ENCODE results near the gene ARL4A. TPM values are rescaled to one million over a fixed set of nuclear protein-coding genes. Genes with fewer than 3 reads are reported as not detected.

ARL4A gene
- total and polyA plus RNA-seq, 9 of the 15 experiments (the other 6 are each of a cell fraction or from before 2014, with no cell fraction given), result 118 to 688 (median 172) TPM

- TF ChIP-seq, protein P1, sequence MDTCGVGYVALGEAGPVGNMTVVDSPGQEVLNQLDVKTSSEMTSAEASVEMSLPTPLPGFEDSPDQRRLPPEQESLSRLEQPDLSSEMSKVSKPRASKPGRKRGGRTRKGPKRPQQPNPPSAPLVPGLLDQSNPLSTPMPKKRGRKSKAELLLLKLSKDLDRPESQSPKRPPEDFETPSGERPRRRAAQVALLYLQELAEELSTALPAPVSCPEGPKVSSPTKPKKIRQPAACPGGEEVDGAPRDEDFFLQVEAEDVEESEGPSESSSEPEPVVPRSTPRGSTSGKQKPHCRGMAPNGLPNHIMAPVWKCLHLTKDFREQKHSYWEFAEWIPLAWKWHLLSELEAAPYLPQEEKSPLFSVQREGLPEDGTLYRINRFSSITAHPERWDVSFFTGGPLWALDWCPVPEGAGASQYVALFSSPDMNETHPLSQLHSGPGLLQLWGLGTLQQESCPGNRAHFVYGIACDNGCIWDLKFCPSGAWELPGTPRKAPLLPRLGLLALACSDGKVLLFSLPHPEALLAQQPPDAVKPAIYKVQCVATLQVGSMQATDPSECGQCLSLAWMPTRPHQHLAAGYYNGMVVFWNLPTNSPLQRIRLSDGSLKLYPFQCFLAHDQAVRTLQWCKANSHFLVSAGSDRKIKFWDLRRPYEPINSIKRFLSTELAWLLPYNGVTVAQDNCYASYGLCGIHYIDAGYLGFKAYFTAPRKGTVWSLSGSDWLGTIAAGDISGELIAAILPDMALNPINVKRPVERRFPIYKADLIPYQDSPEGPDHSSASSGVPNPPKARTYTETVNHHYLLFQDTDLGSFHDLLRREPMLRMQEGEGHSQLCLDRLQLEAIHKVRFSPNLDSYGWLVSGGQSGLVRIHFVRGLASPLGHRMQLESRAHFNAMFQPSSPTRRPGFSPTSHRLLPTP (IDR thresholded peaks at IDR 0.05; ENCODE audit: borderline replicate concordance, extremely low read depth, insufficient read length), result no peak
- TF ChIP-seq, protein P2, sequence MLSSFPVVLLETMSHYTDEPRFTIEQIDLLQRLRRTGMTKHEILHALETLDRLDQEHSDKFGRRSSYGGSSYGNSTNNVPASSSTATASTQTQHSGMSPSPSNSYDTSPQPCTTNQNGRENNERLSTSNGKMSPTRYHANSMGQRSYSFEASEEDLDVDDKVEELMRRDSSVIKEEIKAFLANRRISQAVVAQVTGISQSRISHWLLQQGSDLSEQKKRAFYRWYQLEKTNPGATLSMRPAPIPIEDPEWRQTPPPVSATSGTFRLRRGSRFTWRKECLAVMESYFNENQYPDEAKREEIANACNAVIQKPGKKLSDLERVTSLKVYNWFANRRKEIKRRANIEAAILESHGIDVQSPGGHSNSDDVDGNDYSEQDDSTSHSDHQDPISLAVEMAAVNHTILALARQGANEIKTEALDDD (IDR thresholded peaks at IDR 0.05), result peak; percentile 80; the same call in 1 of the 2 replicates
- peak; percentile 91 for TF ChIP-seq SMAD4 (CRISPR knock-in tag; conservative IDR thresholded peaks at IDR 0.05)
- TF ChIP-seq, protein P3, sequence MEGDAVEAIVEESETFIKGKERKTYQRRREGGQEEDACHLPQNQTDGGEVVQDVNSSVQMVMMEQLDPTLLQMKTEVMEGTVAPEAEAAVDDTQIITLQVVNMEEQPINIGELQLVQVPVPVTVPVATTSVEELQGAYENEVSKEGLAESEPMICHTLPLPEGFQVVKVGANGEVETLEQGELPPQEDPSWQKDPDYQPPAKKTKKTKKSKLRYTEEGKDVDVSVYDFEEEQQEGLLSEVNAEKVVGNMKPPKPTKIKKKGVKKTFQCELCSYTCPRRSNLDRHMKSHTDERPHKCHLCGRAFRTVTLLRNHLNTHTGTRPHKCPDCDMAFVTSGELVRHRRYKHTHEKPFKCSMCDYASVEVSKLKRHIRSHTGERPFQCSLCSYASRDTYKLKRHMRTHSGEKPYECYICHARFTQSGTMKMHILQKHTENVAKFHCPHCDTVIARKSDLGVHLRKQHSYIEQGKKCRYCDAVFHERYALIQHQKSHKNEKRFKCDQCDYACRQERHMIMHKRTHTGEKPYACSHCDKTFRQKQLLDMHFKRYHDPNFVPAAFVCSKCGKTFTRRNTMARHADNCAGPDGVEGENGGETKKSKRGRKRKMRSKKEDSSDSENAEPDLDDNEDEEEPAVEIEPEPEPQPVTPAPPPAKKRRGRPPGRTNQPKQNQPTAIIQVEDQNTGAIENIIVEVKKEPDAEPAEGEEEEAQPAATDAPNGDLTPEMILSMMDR (IDR thresholded peaks at IDR 0.05 in 2 of 3, conservative IDR thresholded peaks at IDR 0.05 in 1 of 3; ENCODE audit: insufficient read depth in 2 of 3, low read depth in 1 of 3, low read length in 3 of 3), result peak; percentile 73 to 90 (median 89)
- TF ChIP-seq CREM (IDR thresholded peaks at IDR 0.05; ENCODE audit: low read depth), result peak; percentile 95
- TF ChIP-seq ZFP36 (IDR thresholded peaks at IDR 0.05; ENCODE audit: low read depth, low read length, partially characterized antibody), result no peak
- TF ChIP-seq ZNF583 (CRISPR knock-in tag; IDR thresholded peaks at IDR 0.05), result 0 out of 2 replicates have a peak, but pooled peaks have one; percentile 22
- no peak for TF ChIP-seq HLTF (IDR thresholded peaks at IDR 0.05)
- no peak for TF ChIP-seq SNRNP70 (optimal IDR thresholded peaks at IDR 0.05; ENCODE audit: low read depth, low read length)
- TF ChIP-seq IRF2 (CRISPR knock-in tag; IDR thresholded peaks at IDR 0.05), result no peak
- TF ChIP-seq ZNF707 (CRISPR knock-in tag; conservative IDR thresholded peaks at IDR 0.05), result no peak
- TF ChIP-seq, protein P4, sequence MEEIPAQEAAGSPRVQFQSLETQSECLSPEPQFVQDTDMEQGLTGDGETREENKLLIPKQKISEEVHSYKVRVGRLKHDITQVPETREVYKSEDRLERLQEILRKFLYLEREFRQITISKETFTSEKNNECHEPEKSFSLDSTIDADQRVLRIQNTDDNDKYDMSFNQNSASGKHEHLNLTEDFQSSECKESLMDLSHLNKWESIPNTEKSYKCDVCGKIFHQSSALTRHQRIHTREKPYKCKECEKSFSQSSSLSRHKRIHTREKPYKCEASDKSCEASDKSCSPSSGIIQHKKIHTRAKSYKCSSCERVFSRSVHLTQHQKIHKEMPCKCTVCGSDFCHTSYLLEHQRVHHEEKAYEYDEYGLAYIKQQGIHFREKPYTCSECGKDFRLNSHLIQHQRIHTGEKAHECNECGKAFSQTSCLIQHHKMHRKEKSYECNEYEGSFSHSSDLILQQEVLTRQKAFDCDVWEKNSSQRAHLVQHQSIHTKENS (CRISPR knock-in tag; IDR thresholded peaks at IDR 0.05), result no peak
- TF ChIP-seq ARHGAP35 (IDR thresholded peaks at IDR 0.05; ENCODE audit: partially characterized antibody), result no peak
- peak; percentile 22; the same call in 1 of the 2 replicates for TF ChIP-seq PML (IDR thresholded peaks at IDR 0.05; ENCODE audit: low read length)
- TF ChIP-seq, protein P5, sequence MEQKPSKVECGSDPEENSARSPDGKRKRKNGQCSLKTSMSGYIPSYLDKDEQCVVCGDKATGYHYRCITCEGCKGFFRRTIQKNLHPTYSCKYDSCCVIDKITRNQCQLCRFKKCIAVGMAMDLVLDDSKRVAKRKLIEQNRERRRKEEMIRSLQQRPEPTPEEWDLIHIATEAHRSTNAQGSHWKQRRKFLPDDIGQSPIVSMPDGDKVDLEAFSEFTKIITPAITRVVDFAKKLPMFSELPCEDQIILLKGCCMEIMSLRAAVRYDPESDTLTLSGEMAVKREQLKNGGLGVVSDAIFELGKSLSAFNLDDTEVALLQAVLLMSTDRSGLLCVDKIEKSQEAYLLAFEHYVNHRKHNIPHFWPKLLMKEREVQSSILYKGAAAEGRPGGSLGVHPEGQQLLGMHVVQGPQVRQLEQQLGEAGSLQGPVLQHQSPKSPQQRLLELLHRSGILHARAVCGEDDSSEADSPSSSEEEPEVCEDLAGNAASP (IDR thresholded peaks at IDR 0.05), result peak; percentile 72
- no peak for TF ChIP-seq SMARCA5 (IDR thresholded peaks at IDR 0.05)
- no peak for TF ChIP-seq RBFOX2 (IDR thresholded peaks at IDR 0.05; ENCODE audit: low read depth, low read length)
- TF ChIP-seq CBFA2T3 (IDR thresholded peaks at IDR 0.05), result no peak
- no peak for TF ChIP-seq ZNF239 (CRISPR knock-in tag; IDR thresholded peaks at IDR 0.05)
- no peak for TF ChIP-seq NR1H2 (CRISPR knock-in tag; IDR thresholded peaks at IDR 0.05)
- TF ChIP-seq NRF1 (conservative IDR thresholded peaks at IDR 0.05 in 1 of 2, IDR thresholded peaks at IDR 0.05 in 1 of 2), result peak; percentile 38 to 56; a peak in 3 of 4 replicates
- no peak for TF ChIP-seq RBM34 (IDR thresholded peaks at IDR 0.05; ENCODE audit: borderline replicate concordance, insufficient read depth, low read length)
These were observed 1.1 kb upstream of the ARL4A start (continued) for GRCh38 chr7:12686234-12686890.
